ENCODE measurements around the gene LRCOL1. TPM values are rescaled to one million over a fixed set of nuclear protein-coding genes. Genes with fewer than 3 reads are reported as not detected.

LRCOL1 gene
- total and polyA plus RNA-seq, 10 of the 15 experiments (the other 5 are each of a cell fraction or from before 2014, with no cell fraction given): not detected

DNA sequence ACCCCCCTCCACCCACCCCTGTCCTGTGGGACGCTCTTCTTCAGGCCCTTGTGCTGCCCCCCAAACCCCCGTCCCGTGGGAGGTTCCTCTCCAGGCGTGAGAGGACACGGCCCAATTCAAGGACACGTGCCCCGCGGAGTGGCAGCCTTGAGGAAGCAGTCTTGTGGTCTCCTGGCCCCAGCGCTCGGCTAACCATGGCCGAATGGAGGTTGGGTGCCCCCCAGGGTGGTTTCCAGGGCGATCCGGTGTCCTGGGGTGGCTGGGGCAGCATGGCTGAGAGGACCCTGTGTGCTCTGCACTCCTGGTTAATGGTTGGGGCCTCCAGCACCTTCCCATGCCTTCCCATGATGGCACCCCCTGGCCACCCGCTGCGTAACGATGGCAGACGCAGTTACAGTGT, 53.6 kb downstream of the LRCOL1 start (continued):
- TF ChIP-seq ZNF592 (IDR thresholded peaks at IDR 0.05) (no peak), PAX8 (IDR thresholded peaks at IDR 0.05) (no peak), SMAD1 (IDR thresholded peaks at IDR 0.05; ENCODE audit: low read depth, partially characterized antibody) (no peak), RUNX3 (IDR thresholded peaks at IDR 0.05; ENCODE audit: low read length) (no peak), NRF1 (conservative IDR thresholded peaks at IDR 0.05; ENCODE audit: low read depth, low read length) (no peak), ZBTB11 (CRISPR knock-in tag; IDR thresholded peaks at IDR 0.05) (no peak)
- TF ChIP-seq, protein P1, sequence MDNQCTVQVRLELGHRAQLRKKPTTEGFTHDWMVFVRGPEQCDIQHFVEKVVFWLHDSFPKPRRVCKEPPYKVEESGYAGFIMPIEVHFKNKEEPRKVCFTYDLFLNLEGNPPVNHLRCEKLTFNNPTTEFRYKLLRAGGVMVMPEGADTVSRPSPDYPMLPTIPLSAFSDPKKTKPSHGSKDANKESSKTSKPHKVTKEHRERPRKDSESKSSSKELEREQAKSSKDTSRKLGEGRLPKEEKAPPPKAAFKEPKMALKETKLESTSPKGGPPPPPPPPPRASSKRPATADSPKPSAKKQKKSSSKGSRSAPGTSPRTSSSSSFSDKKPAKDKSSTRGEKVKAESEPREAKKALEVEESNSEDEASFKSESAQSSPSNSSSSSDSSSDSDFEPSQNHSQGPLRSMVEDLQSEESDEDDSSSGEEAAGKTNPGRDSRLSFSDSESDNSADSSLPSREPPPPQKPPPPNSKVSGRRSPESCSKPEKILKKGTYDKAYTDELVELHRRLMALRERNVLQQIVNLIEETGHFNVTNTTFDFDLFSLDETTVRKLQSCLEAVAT (IDR thresholded peaks at IDR 0.05): no peak
